Right hindlimb (tissue), 1 donor: ENCODE data around the gene CSTPP1.
A peak's percentile ranks its signal among the peaks of the same experiment; 100 is the strongest.
"Not testable (repeated sequence)": the region's sequence is repeated elsewhere in the genome, so short reads cannot be mapped to it uniquely, and the experiment has no call there.

Source experiments
- DNase-seq: peaks from one replicate; pipeline ENCODE4 v3.0.0-alpha.2; 2018

Gene CSTPP1

DNA sequence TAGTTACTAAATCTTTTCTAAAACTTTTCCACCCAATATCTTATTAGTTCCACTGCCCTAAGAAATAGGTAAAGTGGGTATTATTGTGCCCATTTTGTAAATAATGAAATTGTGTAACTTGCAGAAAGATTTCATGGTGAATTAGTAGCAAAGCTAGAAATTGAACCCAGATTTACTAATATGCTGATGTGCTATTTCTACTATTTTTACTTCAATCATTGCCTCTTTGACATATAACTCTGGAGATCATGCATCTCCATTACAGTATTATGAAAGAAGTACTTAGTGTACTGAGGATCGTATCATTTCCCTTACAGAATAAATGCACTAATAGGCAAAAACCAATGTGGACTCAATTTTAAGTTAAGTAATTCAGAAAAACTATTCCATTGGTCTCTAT is 119.0 kb downstream of the CSTPP1 start:
- no peak for DNase-seq

DNA sequence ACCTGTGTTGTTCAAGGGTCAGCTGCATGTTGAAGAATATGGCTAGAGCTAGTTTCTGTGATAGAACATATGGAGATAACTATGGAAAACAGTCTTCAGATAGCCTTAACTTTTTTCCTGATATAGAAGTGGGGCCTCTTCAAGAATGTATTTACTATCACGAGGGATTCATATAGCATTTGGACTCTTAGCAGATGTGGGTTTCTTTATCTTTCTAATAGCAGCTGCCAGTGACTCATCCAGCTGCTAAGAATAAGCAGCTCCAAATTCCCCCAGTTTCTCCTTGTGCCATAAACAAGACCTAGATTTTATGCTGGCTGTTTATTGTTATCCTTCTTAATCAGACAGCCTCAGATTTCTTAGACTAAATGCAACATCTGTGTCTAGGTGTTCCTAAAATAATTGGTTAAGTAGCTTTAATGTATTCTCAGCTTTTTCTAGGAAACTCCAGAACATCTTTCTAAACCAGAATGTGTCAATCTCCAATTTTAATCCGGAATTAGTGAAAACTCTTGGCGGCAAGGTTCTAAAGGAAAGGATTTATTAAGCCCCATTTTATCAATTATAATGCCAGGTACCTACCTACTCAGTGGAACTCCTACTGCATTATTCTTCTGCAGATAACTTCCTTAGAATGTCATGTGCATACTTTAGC is 119.8 kb downstream of the CSTPP1 start:
- DNase-seq, result no peak

- no peak for DNase-seq
These were observed 120.8 kb downstream of the CSTPP1 start for GRCh38 chr11:47057365-47057764.

GRCh38 chr11:47060807-47061206 is 124.2 kb downstream of the CSTPP1 start:
- DNase-seq, result no peak

- DNase-seq, result no peak
These were observed 125.0 kb downstream of the CSTPP1 start for GRCh38 chr11:47061429-47062178.

- no peak for DNase-seq
These were observed 126.2 kb downstream of the CSTPP1 start for GRCh38 chr11:47062736-47063135.

DNA sequence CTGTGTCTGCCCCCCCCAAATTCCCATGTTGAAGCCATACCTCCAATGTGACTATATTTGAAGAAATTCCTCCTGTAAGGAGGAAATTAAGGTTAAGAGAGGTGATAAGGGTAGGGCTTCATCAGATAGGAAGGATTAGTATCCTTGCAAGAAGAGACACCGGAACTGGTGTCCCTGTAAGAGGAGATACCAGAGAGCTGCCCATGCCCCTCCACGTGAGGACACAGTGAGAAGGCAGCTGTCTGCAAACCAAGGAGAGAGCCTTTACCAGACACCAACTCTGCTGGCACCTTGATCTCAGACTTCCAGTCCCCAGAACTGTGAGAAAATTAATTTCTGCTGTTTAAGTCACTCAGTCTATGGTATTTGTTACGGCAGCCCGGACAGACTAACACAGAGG is 130.8 kb downstream of the CSTPP1 start:
- no peak for DNase-seq

DNA sequence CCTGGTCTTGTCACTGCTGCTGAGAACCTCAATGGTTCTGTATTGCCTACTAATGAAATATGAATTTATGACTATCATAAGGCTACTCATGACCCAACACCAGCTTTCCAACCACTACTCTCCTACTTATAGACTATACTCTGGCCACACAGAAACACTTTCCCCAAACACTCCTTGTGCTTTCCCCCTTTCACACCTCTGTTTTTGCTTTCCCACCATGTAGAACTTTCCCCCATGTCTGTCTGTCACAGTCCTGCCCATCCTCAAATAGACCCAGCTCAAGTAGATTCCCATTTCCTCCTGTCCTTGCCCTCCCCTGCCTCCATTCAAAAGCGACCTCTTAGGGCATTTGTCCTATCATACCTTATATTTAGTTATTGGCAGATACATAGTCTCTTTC is 134.2 kb downstream of the CSTPP1 start:
- no peak for DNase-seq

DNA sequence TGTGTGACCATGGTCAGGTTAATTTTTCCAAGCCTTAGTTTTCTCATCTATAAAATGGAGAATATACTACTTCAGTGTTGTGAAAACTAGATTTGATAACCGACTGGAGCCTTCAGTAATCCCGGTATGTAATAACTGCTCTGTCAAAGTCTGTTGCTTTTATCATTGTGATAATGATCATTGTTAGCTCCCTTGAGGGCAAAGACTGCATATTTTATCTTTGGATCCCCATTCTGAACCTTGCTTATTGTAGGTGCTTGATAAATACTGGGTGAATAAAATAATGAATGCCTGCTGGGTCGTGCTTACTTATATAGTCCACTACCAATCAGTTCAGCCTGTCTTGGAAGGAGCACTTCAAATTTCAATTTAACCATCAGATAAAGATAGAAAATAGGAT is 134.8 kb downstream of the CSTPP1 start:
- DNase-seq, result no peak

GRCh38 chr11:47071791-47072261 is 135.3 kb downstream of the CSTPP1 start:
- DNase-seq, result peak; percentile 59

DNA sequence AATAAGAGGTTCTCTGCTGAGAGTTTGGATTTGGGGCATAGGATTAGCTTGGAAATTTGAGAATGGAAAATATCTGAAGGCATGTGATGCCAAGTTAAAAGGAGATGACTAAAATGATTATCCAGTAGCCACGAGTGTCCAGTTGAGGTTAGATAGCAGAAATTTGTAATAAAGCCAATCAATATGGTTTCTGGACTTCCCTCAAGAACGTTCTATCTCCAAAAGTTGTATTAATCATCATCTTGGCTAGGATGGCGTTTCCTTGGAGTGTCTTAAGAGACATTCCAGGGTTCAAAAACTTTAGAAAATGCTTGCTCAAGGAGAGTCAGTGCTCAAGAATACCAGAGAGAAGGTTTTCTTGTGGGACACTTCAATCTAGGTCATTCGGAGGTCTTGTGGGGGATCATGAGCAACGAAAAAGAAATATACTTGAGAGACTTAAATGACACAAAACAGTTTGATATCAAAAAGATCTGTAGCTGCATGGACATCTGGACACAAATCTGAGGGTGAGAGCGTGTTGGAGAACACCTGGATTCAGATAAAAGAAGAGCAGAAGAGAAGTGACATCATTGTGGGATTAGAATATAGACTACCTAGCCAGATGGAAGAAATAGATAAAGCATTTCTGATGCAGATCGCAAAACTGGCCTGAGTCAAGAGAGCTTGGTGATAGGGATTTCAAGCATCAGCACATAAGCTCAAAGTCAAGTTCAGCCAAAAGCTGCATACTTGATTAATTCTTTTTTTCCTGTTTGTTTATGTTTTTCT is 142.4 kb downstream of the CSTPP1 start:
- DNase-seq, result no peak

- DNase-seq, result not testable (repeated sequence)
These were observed 144.2 kb downstream of the CSTPP1 start for GRCh38 chr11:47080775-47081174.

- no peak for DNase-seq
These were observed 147.4 kb downstream of the CSTPP1 start for GRCh38 chr11:47083913-47084312.

- DNase-seq, result no peak
These were observed 151.2 kb downstream of the CSTPP1 start for GRCh38 chr11:47087801-47088200.

- no peak for DNase-seq
These were observed 157.0 kb downstream of the CSTPP1 start for GRCh38 chr11:47093541-47093940.

- DNase-seq, result not testable (repeated sequence)
These were observed 160.3 kb downstream of the CSTPP1 start for GRCh38 chr11:47096871-47097270.

DNA sequence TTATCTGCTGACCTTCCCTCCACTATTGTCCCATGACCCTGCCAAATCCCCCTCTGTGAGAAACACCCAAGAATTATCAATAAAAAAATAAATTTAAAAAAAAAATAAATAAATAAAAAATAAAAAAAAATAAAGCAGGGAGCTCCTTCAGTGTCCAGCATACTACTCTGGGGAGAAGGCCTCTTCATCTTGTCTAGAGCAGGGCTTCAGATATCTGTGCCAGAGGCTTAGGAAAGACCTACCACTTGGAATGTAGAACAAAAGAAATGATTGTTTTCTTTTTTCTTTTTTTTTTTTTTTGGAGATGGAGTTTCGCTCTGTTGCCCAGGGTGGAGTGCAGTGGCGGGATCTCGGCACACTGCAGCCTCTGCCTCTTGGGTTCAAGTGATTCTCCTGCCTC is 161.7 kb downstream of the CSTPP1 start:
- DNase-seq, result not testable (repeated sequence)

DNA sequence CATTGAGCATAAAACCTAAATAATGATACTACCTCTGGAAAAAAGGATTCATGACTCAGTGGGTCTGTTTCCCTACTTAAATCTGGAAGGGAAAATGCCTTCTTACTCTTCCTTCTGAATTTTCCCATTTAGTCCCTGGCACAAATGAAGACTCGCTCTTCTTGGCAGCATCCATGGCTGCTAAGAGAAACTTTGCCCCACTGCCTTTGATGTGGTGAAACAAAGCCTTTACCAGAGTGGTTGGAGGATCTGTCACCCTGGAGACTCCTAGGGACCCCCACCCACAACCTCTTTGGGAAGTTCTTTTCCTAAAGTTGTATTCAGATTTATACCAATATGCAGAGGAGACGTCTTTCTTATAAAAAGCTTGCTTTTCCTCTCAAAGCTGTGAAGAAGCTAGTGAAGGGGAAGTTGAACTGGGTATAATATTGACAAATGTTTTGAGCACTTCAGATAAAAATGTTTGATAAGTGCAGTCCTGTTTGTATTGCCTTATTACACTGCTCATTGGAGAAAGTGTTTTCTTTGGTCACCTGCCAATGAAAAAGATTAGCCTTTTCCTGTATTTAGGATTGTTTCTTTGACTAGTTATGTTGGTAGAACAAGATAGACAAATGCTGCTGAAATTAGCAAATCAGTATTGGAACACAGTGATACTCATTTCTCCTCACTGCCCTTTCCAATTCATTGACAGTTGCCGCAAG is 162.8 kb downstream of the CSTPP1 start:
- no peak for DNase-seq

DNA sequence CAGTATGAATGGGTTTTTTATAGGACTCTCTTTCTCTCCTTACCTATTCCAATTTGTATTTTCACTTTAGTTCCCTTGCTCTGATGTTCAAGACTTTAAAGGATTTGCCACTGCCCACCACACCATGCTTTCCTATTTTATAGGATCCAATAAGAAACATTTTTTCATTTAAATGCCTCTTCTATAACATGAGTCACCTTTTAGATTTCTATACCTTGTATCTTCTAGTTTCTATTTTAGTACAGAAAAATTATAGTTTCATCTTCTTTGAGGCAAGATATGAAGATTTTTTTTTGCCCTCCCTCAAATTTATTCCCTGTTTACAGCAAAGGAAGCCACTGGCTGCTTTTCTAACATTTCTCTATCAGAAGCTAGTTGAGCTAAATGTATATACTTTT is 163.4 kb downstream of the CSTPP1 start:
- no peak for DNase-seq

GRCh38 chr11:47101406-47101805 is 164.8 kb downstream of the CSTPP1 start:
- DNase-seq, result no peak

DNA sequence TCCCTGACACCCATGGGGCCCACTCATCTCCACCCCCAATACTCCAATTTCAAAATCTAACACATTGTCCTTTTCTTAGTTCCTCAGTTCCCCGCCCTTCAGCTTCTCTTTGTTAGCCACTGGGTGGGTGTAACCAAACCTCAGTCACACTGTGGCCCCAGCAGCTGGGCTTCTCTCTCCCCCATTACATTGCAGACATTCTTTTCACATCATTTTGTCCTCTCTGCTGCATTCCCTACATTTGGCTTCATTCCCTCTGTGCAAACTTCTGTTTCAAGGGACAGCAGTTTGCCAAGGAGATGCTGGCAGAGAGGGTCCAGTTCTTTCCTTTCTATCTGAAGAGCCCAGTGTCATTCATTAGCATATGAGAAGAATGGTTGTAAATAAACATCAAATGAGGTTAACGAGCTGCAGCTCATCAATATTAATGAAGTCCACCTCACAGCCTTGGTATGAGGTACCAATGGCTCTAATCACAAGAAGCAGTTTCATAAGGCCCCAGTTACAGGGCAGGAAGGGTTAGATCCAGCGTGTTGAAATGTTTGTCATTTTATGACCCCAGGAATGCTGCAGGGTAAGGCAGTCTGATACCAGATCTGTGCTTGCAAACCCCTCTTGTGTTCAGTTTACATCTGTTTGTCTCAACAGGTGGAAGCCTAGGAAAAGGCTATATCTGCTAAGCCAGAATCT is 167.8 kb downstream of the CSTPP1 start:
- peak; percentile 77 for DNase-seq

- DNase-seq, result no peak
These were observed 169.0 kb downstream of the CSTPP1 start for GRCh38 chr11:47105541-47105940.
